A673 (cell line): ENCODE measurements around the gene ABHD17A. TPM values are rescaled to one million over a fixed set of nuclear protein-coding genes. Genes with fewer than 3 reads are reported as not detected.

ENCODE experiments used
- BruUV-seq: library from RNA; stranded (reverse); fragments of 400-500 nt; replicated peaks from 2 replicates; lab custom pipeline; 2021; lab: Mats Ljungman, UMichigan
- CTCF ChIA-PET: fragments of 300-600 bp; sonication (Branson Sonifier 250); formaldehyde crosslinking; loops from one replicate; lab custom pipeline; 2022; ENCODE audit warnings: antibody characterized with exemption; lab: Charles Lee
- POLR2A ChIA-PET: fragments of 300-600 bp; sonication (Branson Sonifier 250); formaldehyde crosslinking; loops from one replicate; lab custom pipeline; 2022; ENCODE audit warnings: antibody characterized with exemption; ENCODE audit not compliant: low non-redundant PET; lab: Charles Lee
- DNase-seq: peaks from one replicate; pipeline ENCODE4 v3.0.0-alpha.2; 2015; ENCODE audit warnings: low spot score
- H3K27ac ChIP-seq: fragments of 200-600 bp; sonication (generic); 2 replicates; pipeline ENCODE4 v1.5.1; 2016; ENCODE audit warnings: mixed run types, low read depth, mild to moderate bottlenecking, mixed read lengths, antibody characterized with exemption, low read length; ENCODE audit not compliant: poor library complexity, severe bottlenecking
- H3K27me3 ChIP-seq: fragments of 200-600 bp; sonication (generic); replicated peaks from 2 replicates; pipeline ENCODE4 v1.6.1; 2017; ENCODE audit warnings: mixed run types, low read depth, mild to moderate bottlenecking, mixed read lengths, antibody characterized with exemption, low read length; ENCODE audit not compliant: insufficient read depth, poor library complexity
- H3K36me3 ChIP-seq: fragments of 200-600 bp; sonication (generic); 2 replicates; pipeline ENCODE4 v1.6.1; 2016; ENCODE audit warnings: mixed run types, mild to moderate bottlenecking, mixed read lengths, antibody characterized with exemption, low read length; ENCODE audit not compliant: insufficient read depth, poor library complexity, severe bottlenecking
- H3K4me1 ChIP-seq: fragments of 200-600 bp; sonication (generic); 2 replicates; pipeline ENCODE4 v1.6.1; 2017; ENCODE audit warnings: mixed run types, mild to moderate bottlenecking, mixed read lengths, antibody characterized with exemption, low read length; ENCODE audit not compliant: insufficient read depth, poor library complexity, severe bottlenecking
- H3K4me3 ChIP-seq: fragments of 200-600 bp; sonication (generic); 2 replicates; pipeline ENCODE4 v1.5.1; 2016; ENCODE audit warnings: low read depth, mixed run types, mild to moderate bottlenecking, mixed read lengths, low read length; ENCODE audit not compliant: poor library complexity, severe bottlenecking
- H3K9me3 ChIP-seq: fragments of 200-600 bp; sonication (generic); 2 replicates; pipeline ENCODE4 v1.6.1; 2016; ENCODE audit warnings: mixed run types, low read depth, mild to moderate bottlenecking, mixed read lengths, antibody characterized with exemption, low read length; ENCODE audit not compliant: poor library complexity, severe bottlenecking
- EZH2 ChIP-seq: fragments of 200-600 bp; sonication (generic); IDR thresholded peaks from 2 replicates; pipeline ENCODE4 v1.6.1; 2017; ENCODE audit warnings: borderline replicate concordance, low read depth, mild to moderate bottlenecking, mixed read lengths, antibody characterized with exemption, low read length; ENCODE audit not compliant: poor library complexity, severe bottlenecking
- intact Hi-C: fragments of 100-400 bp; cut with micrococcal nuclease; formaldehyde crosslinking; loops from one replicate; pipeline ENCODE4 v1.10.0; 2022; ENCODE audit not compliant: unreplicated experiment
- total RNA-seq: library from RNA; stranded (reverse); gene quantifications from 2 replicates; pipeline ENCODE4 v1.2.3, GENCODE V29; 2021
- TF ChIP-seq, protein P1 (sequence below): fragments of 300-800, 200-600 bp; sonication (generic); conservative IDR thresholded peaks from 2 replicates; pipeline ENCODE4 v1.5.1; 2017; ENCODE audit warnings: low read depth, mild to moderate bottlenecking, antibody characterized with exemption, low read length, moderate library complexity, mixed read lengths

The ABHD17A gene
- total RNA-seq, 1 experiment from 2014 or later, result 56.9 TPM

DNA sequence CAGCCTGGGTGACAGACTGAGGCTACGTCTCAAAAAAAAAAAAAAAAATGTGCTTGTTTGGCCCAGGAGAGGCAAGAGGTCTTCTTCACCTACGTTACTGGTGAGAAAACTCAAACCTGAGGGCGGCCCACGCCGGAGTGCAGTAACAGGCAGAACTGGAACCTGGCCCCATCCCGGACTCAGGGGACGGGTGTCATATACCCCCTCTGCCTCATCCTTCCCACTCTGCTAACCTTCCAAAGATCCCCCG is 19.5 kb upstream of the ABHD17A start:
- POLR2A ChIA-PET, result no interaction called here

GRCh38 chr19:1902923-1903322 is 17.6 kb upstream of the ABHD17A start:
- TF ChIP-seq, protein P1, sequence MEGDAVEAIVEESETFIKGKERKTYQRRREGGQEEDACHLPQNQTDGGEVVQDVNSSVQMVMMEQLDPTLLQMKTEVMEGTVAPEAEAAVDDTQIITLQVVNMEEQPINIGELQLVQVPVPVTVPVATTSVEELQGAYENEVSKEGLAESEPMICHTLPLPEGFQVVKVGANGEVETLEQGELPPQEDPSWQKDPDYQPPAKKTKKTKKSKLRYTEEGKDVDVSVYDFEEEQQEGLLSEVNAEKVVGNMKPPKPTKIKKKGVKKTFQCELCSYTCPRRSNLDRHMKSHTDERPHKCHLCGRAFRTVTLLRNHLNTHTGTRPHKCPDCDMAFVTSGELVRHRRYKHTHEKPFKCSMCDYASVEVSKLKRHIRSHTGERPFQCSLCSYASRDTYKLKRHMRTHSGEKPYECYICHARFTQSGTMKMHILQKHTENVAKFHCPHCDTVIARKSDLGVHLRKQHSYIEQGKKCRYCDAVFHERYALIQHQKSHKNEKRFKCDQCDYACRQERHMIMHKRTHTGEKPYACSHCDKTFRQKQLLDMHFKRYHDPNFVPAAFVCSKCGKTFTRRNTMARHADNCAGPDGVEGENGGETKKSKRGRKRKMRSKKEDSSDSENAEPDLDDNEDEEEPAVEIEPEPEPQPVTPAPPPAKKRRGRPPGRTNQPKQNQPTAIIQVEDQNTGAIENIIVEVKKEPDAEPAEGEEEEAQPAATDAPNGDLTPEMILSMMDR, result no peak
- no peak for TF ChIP-seq EZH2
- BruUV-seq, result no TSS peak
- intact Hi-C loops, result no loop called here
- H3K36me3 ChIP-seq, result no peaks in the 10 kb centered on the region
- no peak overlapping the region for H3K27ac ChIP-seq
- CTCF ChIA-PET, result interaction anchor here (0.7 kb wide), 1 partner anchor 18 kb away, joined by 6 read pairs; the partner anchor contains the start of gene ABHD17A
- H3K27me3 ChIP-seq, result no peaks in the 10 kb centered on the region
- POLR2A ChIA-PET, result interaction anchor here (0.6 kb wide), 1 partner anchor 185 kb away, joined by 10 read pairs; no protein-coding TSS in a partner anchor
- no peak for DNase-seq
- H3K9me3 ChIP-seq, result no peaks in the 10 kb centered on the region
- H3K4me1 ChIP-seq, result peaks cover 17% of the 10 kb centered on the region
- no peak overlapping the region for H3K4me3 ChIP-seq

More for the DNA sequence above, 19.5 kb upstream of the ABHD17A start:
- no peaks in the 10 kb centered on the region for H3K9me3 ChIP-seq
- no peaks in the 10 kb centered on the region for H3K27me3 ChIP-seq
- peak overlapping the region; percentile 77 for H3K4me3 ChIP-seq
- TF ChIP-seq, protein P1, result no peak
- no peak for TF ChIP-seq EZH2
- intact Hi-C loops, result no loop called here
- H3K27ac ChIP-seq, result peak overlapping the region; percentile 95
- CTCF ChIA-PET, result no interaction called here
- no TSS peak for BruUV-seq
- DNase-seq, result no peak
- peaks cover 17% of the 10 kb centered on the region for H3K4me1 ChIP-seq
- H3K36me3 ChIP-seq, result peaks cover 6% of the 10 kb centered on the region

- DNase-seq, result no peak
- POLR2A ChIA-PET, result no interaction called here
- intact Hi-C loops, result no loop called here
- peaks cover 26% of the 10 kb centered on the region for H3K4me1 ChIP-seq
- BruUV-seq, result no TSS peak
- TF ChIP-seq, protein P1, result no peak
- no peak overlapping the region for H3K27ac ChIP-seq
- no peaks in the 10 kb centered on the region for H3K9me3 ChIP-seq
- H3K27me3 ChIP-seq, result no peaks in the 10 kb centered on the region
- CTCF ChIA-PET, result no interaction called here
- no peak overlapping the region for H3K4me3 ChIP-seq
- H3K36me3 ChIP-seq, result no peaks in the 10 kb centered on the region
These were observed 16.7 kb upstream of the ABHD17A start for GRCh38 chr19:1901940-1902404.
